CD4-positive, CD25-positive, alpha-beta regulatory T cell (primary cell): ENCODE measurements around the gene AANAT. TPM values are rescaled to one million over a fixed set of nuclear protein-coding genes. Genes with fewer than 3 reads are reported as not detected.

ENCODE experiments used
- ATAC-seq, 2 donors: fragments of 150-1000 bp; cut with Tn5 transposase; one replicate each; pipeline ENCODE4 v1.10.0; 2021; ENCODE audit warnings: low read depth in 2 of 2, moderate number of reproducible peaks in 2 of 2, moderate library complexity in 1 of 2
- DNase-seq, 3 donors: peaks; one replicate each; pipeline versions ENCODE4 v3.0.0 to v3.0.0-alpha.2; 2012 to 2022; ENCODE audit warnings: mixed read lengths in 1 of 3
- H3K27ac ChIP-seq: one replicate; pipeline ENCODE4 v1.7.0; 2013; ENCODE audit warnings: mild to moderate bottlenecking, low read length; ENCODE audit not compliant: insufficient read depth, poor library complexity, severe bottlenecking
- H3K27me3 ChIP-seq: one replicate; pipeline ENCODE4 v1.7.0; 2013; ENCODE audit warnings: low read length; ENCODE audit not compliant: control insufficient read depth, insufficient read depth
- H3K36me3 ChIP-seq: one replicate; pipeline ENCODE4 v1.7.0; 2013; ENCODE audit warnings: mild to moderate bottlenecking, low read length, moderate library complexity; ENCODE audit not compliant: control insufficient read depth, insufficient read depth
- H3K4me1 ChIP-seq: 2 replicates; pipeline ENCODE4 v1.7.0; 2013; ENCODE audit warnings: mild to moderate bottlenecking, low read length; ENCODE audit not compliant: insufficient read depth, control insufficient read depth, poor library complexity, severe bottlenecking
- H3K4me3 ChIP-seq: one replicate; pipeline ENCODE4 v1.7.0; 2013; ENCODE audit warnings: low read depth, mild to moderate bottlenecking, low read length, moderate library complexity
- H3K9me3 ChIP-seq, 2 experiments: 1 replicate in 1 of 2; 2 replicates in 1 of 2; pipeline ENCODE4 v1.7.0; 2013; ENCODE audit warnings: low read length in 2 of 2, mild to moderate bottlenecking in 1 of 2, moderate library complexity in 1 of 2; ENCODE audit not compliant: control insufficient read depth in 2 of 2
- H3K27ac Mint-ChIP-seq, 3 donors: one replicate each; pipeline ENCODE4 v1.8.0; 2020 to 2022; ENCODE audit warnings: mild to moderate bottlenecking in 3 of 3, mixed read lengths in 3 of 3, moderate library complexity in 2 of 3
- H3K27me3 Mint-ChIP-seq: one replicate; pipeline ENCODE4 v1.8.0; 2022; ENCODE audit warnings: mild to moderate bottlenecking, mixed read lengths
- H3K36me3 Mint-ChIP-seq: one replicate; pipeline ENCODE4 v1.8.0; 2020; ENCODE audit warnings: mixed read lengths
- H3K4me1 Mint-ChIP-seq, 4 donors: one replicate each; pipeline ENCODE4 v1.8.0; 2020 to 2022; ENCODE audit warnings: mixed read lengths in 4 of 4, mild to moderate bottlenecking in 1 of 4
- H3K4me3 Mint-ChIP-seq, 4 donors: one replicate each; pipeline ENCODE4 v1.8.0; 2020 to 2022; ENCODE audit warnings: mild to moderate bottlenecking in 4 of 4, mixed read lengths in 4 of 4, moderate library complexity in 3 of 4
- H3K9me3 Mint-ChIP-seq, 7 donors: one replicate each; pipeline ENCODE4 v1.8.0; 2020 to 2022; ENCODE audit warnings: mixed read lengths in 7 of 7, mild to moderate bottlenecking in 3 of 7, moderate library complexity in 2 of 7
- polyA plus RNA-seq, 4 donors: library from polyadenylated mRNA; unstranded; fragments of 300-500 nt; fragmentation: Illumina TruSeq; gene quantifications; one replicate each; pipeline ENCODE4 v1.2.3, GENCODE V29; 2021
- total RNA-seq: library from RNA; stranded (reverse); gene quantifications from one replicate; pipeline ENCODE4 v1.2.3, GENCODE V29; 2022

The AANAT gene
- total and polyA plus RNA-seq, 5 donors from 2014 or later = not detected

DNA sequence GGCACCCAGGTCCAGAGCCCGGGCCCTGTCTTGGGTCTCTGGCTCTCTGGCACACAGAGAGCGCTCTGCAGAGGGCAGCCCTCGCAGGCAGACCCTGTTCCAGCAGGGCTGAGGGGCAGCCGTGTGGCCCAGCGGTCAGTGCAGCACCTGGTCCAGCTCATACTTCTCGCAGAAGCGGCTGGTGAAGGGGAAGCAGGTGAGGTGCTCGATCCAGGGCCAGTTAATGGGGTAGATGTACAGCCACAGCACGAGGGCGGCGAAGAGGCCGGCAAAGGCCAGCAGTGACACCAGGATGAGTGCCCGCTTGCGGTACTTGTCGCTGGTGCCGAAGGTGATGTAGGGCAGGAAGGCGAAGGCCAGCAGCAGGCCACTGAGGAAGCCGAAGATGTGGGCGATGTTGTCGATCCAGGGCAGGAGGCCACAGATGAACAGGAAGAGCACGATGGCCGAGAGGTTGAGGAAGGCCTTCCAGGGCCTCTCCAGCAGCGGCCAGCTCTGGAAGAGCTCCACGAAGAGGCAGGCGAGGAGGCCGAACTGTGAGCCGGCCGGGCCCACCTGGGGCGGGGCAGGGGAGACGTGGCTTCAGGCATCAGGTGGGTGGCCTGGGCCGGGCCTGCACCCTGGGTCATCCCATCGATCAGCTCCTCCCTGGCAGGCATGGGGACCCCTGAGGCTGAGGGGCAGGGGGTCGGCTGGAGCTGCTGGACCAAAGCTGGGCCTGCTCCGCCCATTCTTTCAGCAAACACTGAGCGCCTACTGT lies 4.3 kb downstream of the AANAT start:
- H3K27ac Mint-ChIP-seq = no peak overlapping the region
- H3K4me1 Mint-ChIP-seq = no peaks in the 10 kb centered on the region

DNA sequence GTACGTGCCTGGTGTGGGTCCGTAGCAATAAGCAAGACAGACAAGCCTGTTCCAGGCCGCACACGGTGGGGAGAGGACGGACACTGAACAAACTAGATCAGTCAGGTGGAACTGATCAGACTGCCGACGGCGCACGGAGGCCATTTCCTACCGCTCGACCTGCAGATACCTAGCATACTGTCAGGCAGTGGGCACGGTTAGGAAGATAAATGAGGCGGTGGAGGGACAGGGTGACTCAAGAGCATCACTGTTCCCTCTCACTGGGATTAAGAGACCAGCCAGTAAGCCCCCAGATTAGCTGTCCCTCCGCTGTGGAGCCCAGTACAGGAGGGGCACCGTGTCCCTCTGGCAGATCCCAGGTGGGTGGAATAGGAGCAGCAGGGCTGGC lies 4.8 kb downstream of the AANAT start:
- Mint-ChIP-seq H3K27me3 (no peaks in the 10 kb centered on the region), H3K4me3 (no peak overlapping the region), H3K27ac (no peak overlapping the region), H3K4me1 (no peaks in the 10 kb centered on the region), H3K9me3 (no peaks in the 10 kb centered on the region), H3K36me3 (peaks cover 8% of the 10 kb centered on the region)
- Histone ChIP-seq H3K36me3 (peaks cover 4% of the 10 kb centered on the region), H3K27ac (no peak overlapping the region), H3K4me1 (no peaks in the 10 kb centered on the region), H3K9me3 (no peaks in the 10 kb centered on the region), H3K27me3 (no peaks in the 10 kb centered on the region), H3K4me3 (no peak overlapping the region)
- DNase-seq = no peak
- ATAC-seq = no peak

More for the DNA sequence above, 4.3 kb downstream of the AANAT start:
- Histone ChIP-seq H3K4me1 (no peaks in the 10 kb centered on the region), H3K27ac (no peak overlapping the region), H3K27me3 (no peaks in the 10 kb centered on the region), H3K36me3 (peaks cover 4% of the 10 kb centered on the region), H3K9me3 (no peaks in the 10 kb centered on the region), H3K4me3 (no peak overlapping the region)
- ATAC-seq (no peak), DNase-seq (no peak)
- H3K4me3 Mint-ChIP-seq = no peak overlapping the region
- H3K36me3 Mint-ChIP-seq = peaks cover 8% of the 10 kb centered on the region
- H3K27me3 Mint-ChIP-seq = no peaks in the 10 kb centered on the region
- no peaks in the 10 kb centered on the region for H3K9me3 Mint-ChIP-seq

DNA sequence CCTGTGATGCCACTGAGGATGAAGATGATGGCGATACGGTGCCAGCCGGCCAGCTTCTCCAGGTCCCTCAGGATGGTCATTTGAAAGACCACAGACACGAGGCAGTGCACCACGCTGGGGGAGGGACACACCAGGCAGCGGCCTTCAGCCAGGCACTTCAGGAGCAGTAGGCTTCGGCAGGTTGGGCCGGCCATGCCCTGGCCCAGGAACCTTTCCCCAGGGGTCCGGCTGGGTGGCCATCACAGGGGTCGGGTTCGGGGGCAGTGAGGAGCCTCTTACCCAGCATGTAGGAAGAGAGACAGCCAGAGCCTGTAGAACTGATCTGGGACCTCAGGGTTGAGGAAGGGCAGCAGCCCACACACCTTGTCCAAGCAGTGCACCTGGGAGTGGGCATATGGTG lies 5.3 kb downstream of the AANAT start:
- Histone ChIP-seq H3K27me3 (no peaks in the 10 kb centered on the region), H3K27ac (no peak overlapping the region), H3K4me1 (no peaks in the 10 kb centered on the region), H3K36me3 (peaks cover 4% of the 10 kb centered on the region), H3K4me3 (no peak overlapping the region), H3K9me3 (no peaks in the 10 kb centered on the region)
- H3K4me1 Mint-ChIP-seq = no peaks in the 10 kb centered on the region
- no peak overlapping the region for H3K4me3 Mint-ChIP-seq
- H3K9me3 Mint-ChIP-seq = no peaks in the 10 kb centered on the region
- no peak overlapping the region for H3K27ac Mint-ChIP-seq
- ATAC-seq (no peak), DNase-seq (no peak)
- H3K27me3 Mint-ChIP-seq = no peaks in the 10 kb centered on the region
- peaks cover 8% of the 10 kb centered on the region for H3K36me3 Mint-ChIP-seq

DNA sequence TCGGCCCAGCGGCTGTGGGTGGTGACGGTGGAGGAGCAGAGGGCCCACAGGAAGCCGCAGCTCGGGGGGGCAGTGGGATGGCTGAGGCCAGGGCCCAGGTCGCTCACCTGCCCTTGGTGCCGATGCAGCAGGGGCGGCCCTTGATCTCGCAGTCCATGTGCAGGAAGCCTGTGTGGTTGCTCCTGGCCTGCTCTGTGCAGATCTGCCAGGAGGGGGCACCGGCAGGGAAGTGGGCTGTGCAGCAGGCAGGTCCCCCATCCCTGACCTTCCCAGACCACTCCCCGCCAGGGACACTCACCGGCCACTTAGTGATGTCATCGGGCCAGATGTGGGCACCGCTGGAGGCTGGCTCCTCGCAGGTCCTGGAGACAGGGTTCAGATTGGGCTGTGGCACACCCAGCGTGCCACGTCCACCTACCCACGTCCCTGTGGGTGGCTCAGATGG lies 6.2 kb downstream of the AANAT start:
- no peaks in the 10 kb centered on the region for H3K4me1 ChIP-seq
- no peaks in the 10 kb centered on the region for H3K27me3 ChIP-seq
- no peaks in the 10 kb centered on the region for H3K27me3 Mint-ChIP-seq
- DNase-seq (peak in 1 of 3 donors; percentile 27), ATAC-seq (peak in 1 of 2 donors; percentile 6)
- H3K9me3 ChIP-seq = no peaks in the 10 kb centered on the region
- peaks cover 4% of the 10 kb centered on the region for H3K36me3 ChIP-seq
- H3K9me3 Mint-ChIP-seq = no peaks in the 10 kb centered on the region
- H3K4me1 Mint-ChIP-seq = no peaks in the 10 kb centered on the region
- H3K36me3 Mint-ChIP-seq = peaks cover 14% of the 10 kb centered on the region
- H3K4me3 Mint-ChIP-seq = no peak overlapping the region
- no peak overlapping the region for H3K27ac Mint-ChIP-seq
- H3K27ac ChIP-seq = no peak overlapping the region
- H3K4me3 ChIP-seq = no peak overlapping the region

- Mint-ChIP-seq H3K27me3 (no peaks in the 10 kb centered on the region), H3K4me3 (no peak overlapping the region), H3K4me1 (no peaks in the 10 kb centered on the region), H3K27ac (no peak overlapping the region), H3K36me3 (peaks cover 14% of the 10 kb centered on the region), H3K9me3 (no peaks in the 10 kb centered on the region)
- DNase-seq = no peak
- Histone ChIP-seq H3K27ac (no peak overlapping the region), H3K27me3 (no peaks in the 10 kb centered on the region), H3K9me3 (no peaks in the 10 kb centered on the region), H3K36me3 (peaks cover 4% of the 10 kb centered on the region), H3K4me3 (no peak overlapping the region), H3K4me1 (no peaks in the 10 kb centered on the region)
- no peak for ATAC-seq
Observed at GRCh38 chr17:76474238-76474637, 6.8 kb downstream of the AANAT start.

- no peak overlapping the region for H3K4me3 Mint-ChIP-seq
- Histone ChIP-seq H3K36me3 (peaks cover 4% of the 10 kb centered on the region), H3K9me3 (no peaks in the 10 kb centered on the region), H3K4me3 (no peak overlapping the region), H3K4me1 (no peaks in the 10 kb centered on the region), H3K27me3 (no peaks in the 10 kb centered on the region), H3K27ac (no peak overlapping the region)
- no peaks in the 10 kb centered on the region for H3K27me3 Mint-ChIP-seq
- ATAC-seq (no peak), DNase-seq (no peak)
- H3K36me3 Mint-ChIP-seq = peaks cover 14% of the 10 kb centered on the region
- no peaks in the 10 kb centered on the region for H3K4me1 Mint-ChIP-seq
- no peaks in the 10 kb centered on the region for H3K9me3 Mint-ChIP-seq
- no peak overlapping the region for H3K27ac Mint-ChIP-seq
Observed at GRCh38 chr17:76474894-76475293, 7.5 kb downstream of the AANAT start.

- Mint-ChIP-seq H3K4me1 (no peaks in the 10 kb centered on the region), H3K27me3 (no peaks in the 10 kb centered on the region), H3K4me3 (no peak overlapping the region), H3K9me3 (no peaks in the 10 kb centered on the region), H3K36me3 (peaks cover 14% of the 10 kb centered on the region), H3K27ac (no peak overlapping the region)
- DNase-seq (no peak), ATAC-seq (no peak)
- H3K27ac ChIP-seq = no peak overlapping the region
- no peaks in the 10 kb centered on the region for H3K9me3 ChIP-seq
- H3K27me3 ChIP-seq = no peaks in the 10 kb centered on the region
- peaks cover 4% of the 10 kb centered on the region for H3K36me3 ChIP-seq
- no peaks in the 10 kb centered on the region for H3K4me1 ChIP-seq
- H3K4me3 ChIP-seq = no peak overlapping the region
Observed at GRCh38 chr17:76475302-76475701, 7.9 kb downstream of the AANAT start.

DNA sequence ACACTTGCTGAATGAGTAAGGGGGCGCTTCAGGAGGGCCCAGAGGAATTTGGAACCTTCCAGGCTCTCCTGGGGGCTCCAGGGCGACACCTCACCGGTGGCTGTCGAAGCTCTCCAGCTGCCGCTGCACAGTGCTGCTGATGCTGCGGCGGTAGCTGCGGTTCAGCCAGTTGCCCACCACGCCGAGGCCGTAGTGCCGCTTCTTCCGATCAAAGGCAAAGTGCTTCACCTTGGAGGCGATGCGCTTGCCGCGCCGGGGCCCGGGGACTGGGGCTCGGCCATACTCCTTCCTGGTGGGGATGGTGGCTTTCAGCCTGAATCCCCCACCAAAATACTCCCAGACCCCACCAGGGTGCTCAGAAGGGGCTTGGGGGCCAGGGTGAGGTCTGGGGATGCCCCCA lies 9.3 kb downstream of the AANAT start:
- Mint-ChIP-seq H3K4me1 (no peaks in the 10 kb centered on the region), H3K9me3 (no peaks in the 10 kb centered on the region), H3K4me3 (no peak overlapping the region), H3K27ac (peak overlapping the region in 1 of 3 donors; percentile 77), H3K36me3 (peaks cover 11% of the 10 kb centered on the region), H3K27me3 (no peaks in the 10 kb centered on the region)
- no peak overlapping the region for H3K27ac ChIP-seq
- DNase-seq (no peak), ATAC-seq (no peak)
- H3K4me1 ChIP-seq = no peaks in the 10 kb centered on the region
- no peak overlapping the region for H3K4me3 ChIP-seq
- no peaks in the 10 kb centered on the region for H3K9me3 ChIP-seq
- peaks cover 4% of the 10 kb centered on the region for H3K36me3 ChIP-seq
- H3K27me3 ChIP-seq = no peaks in the 10 kb centered on the region
